GM21526 (cell line): ENCODE data around the gene TICRR.

Experiments used
- ATAC-seq: cut with Tn5 transposase; IDR thresholded peaks from one replicate; pipeline ENCODE4 v1.9.1; 2021; ENCODE audit warnings: moderate library complexity; ENCODE audit not compliant: unreplicated experiment, low FRiP score

TICRR gene

DNA sequence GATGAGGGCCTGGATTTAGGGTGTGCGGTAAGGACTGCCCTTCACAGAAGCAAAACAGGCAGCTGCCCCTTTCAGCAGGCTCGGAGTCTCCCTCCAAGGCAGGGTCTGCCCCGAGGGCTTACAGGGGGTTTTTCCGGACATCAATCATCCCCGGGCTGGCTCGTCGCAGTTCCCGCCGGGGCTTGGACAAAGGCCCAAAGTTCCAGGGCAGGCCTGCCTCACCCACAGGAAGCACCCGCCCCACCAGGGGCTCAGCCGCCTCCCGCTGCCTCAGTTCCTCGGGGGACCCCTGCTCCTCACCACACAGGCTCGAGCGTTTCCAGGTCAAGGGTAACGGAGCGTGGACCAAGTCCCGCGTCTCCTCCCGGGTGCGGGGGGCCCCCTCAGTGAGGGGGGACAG, 53.0 kb downstream of the TICRR start:
- ATAC-seq = no peak

- ATAC-seq = no peak
Observed at GRCh38 chr15:89628806-89629715, 53.8 kb downstream of the TICRR start.

DNA sequence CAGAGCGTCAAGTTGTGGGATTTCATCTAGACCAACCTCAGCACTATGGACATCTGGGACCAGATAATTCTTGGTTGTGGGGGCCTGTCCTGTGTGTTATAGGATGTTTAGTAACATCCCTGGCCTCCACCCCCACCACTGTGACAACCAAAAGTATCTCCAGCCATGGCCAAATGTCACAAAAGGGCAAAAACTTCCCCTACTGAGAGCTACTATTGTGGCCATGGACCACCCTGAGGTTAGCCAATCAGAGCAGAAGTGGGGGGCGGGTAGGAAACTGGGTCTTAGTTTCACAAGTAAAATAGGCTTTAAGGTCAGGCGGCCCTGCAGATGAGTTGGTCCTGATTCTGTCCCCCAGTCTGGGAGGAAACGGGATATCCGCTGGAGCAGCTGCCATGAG, 54.6 kb downstream of the TICRR start:
- no peak for ATAC-seq

DNA sequence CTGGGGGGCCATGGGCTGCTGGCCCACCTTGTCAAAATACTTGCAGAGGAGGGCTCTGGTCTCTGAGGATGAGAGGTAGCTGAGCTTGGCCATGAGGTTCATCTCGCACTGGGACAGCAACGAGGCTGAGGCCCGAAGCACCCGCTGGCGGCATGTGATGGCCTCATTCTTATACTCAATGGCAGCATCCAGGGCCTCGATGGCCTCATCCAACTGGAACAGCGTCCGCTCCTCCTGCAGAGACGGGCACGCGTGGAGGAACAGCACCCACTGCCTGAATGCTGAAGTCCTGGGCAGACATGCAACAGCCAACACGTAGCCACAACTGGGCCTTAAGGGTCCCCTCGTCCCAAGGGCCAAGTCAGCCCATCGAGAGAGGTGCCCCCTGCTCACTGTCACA, 55.0 kb downstream of the TICRR start:
- ATAC-seq = no peak

DNA sequence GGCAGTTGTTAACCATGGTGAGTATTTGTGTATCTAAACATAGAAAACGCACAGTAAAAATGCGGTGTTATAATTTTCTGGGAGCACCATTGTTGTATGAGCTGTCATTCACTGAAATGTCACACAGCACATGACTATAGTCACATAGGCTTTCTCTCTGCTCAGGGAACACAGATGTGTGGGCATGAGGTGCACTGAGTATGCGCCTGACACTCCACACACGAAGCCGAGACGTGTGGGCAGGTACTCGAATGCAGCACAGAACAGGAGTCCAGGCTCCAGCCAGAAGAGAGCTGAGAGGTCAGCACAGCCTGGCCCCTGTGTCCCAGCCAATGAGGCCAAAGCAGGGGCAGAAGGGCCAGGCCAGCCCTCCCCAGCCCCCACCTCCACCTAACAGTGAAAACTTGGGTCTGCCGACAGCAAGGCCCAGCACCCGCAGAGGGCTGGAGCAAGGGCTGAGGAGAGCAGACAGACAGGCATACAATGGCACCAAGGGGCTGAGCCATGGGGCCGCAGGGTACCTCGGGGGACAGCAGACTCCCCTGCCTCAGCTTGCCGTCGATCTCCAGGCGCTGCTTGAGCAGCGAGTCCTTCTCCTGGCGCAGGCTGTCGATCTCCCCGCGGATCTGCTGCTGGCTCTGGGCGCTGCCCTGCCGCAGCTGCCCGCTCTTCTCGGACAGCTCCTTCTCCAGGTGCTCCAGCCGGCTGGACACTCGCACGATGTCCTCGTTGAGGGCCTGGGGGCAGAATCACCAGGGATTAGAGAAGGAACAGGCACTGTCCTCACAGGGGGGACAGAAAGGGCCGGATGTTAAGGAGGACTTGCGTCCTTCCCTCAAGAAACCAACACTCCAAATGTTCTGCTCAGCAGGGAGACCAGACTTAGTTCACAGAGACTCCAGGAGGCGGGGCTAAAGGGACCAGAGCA, 56.0 kb downstream of the TICRR start:
- ATAC-seq = no peak

- ATAC-seq = no peak
Observed at GRCh38 chr15:89631902-89632264, 56.6 kb downstream of the TICRR start.

- ATAC-seq = no peak
Observed at GRCh38 chr15:89632563-89633430, 57.5 kb downstream of the TICRR start.

DNA sequence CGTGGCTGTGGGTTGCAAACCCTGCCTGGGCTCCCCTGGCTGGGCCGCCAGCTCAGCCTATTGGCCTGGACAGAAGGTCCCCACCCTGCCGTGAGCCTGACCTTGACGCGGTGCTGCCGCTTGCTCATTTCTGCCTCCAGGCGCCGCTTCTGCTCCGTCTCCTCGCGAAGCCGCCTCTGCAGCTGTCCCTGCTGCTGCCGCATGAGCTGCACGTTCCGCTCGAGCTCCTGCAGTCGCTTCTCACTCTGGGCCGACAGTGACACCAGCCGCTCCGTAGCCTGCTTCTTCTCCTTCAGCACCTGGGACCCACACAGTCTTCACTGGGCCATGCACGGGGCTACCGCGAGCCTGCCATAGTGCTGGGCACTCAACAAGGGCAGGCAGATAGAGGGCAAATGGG, 58.3 kb downstream of the TICRR start:
- ATAC-seq = no peak

DNA sequence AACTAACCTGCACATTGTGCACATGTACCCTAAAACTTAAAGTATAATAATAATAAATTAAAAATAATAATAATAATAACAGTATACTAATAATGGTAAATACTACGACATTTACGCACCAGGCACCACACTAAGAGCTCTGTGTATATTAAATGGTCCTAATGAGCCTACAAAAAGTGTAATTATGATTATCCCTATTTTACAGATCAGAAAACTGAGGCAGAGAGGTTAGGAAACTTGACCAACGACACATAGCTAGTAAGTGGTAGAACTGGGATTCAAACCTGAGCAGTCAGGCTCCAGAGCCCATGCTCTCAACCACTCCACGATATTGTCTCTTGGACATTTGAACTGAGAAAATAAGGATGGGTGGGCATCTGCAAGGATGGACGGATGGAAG, 65.0 kb downstream of the TICRR start:
- ATAC-seq = no peak

DNA sequence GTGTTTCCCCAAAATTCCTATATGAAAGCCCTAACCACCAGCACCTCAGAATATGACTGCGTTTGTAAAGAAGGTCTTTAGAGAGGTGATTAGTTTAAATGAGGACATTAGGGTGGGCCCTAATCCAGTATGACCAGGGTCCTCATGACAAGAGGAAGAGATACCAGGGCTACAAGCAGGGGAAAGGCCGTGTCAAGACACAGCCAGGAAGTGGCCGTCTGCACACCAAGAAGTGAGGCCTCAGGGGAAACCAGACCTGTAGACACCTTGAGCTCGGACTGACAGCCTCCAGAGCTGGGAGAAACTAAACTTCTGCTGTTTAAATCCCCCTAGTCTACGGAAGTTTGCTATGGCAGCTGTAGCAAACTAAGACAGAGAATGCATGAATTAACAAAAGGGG, 65.8 kb downstream of the TICRR start:
- no peak for ATAC-seq

GRCh38 chr15:89642106-89642505, 66.8 kb downstream of the TICRR start:
- ATAC-seq = no peak

DNA sequence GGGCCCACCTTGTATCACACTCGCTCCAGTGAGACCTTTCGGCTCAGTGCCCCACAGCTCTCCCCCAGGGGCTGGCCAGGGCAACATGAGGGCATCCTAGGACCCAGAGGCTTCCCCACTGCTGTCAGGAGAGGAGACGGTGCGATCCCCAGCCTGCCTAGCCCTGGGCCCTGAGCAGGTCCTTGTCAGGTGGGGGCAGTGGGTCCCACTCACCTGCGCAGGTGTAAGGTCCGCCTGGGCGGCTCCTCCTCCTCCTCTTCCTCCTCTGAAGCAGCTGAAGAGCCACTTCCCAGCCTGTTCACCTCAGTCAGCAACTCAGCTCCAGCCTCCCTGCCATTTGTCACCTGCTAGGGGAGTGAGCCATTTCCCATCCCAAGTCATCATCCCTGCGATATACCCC, 70.4 kb downstream of the TICRR start:
- no peak for ATAC-seq

GRCh38 chr15:89646416-89647141, 71.3 kb downstream of the TICRR start:
- no peak for ATAC-seq

- ATAC-seq = no peak
Observed at GRCh38 chr15:89647191-89647851, 72.1 kb downstream of the TICRR start.

DNA sequence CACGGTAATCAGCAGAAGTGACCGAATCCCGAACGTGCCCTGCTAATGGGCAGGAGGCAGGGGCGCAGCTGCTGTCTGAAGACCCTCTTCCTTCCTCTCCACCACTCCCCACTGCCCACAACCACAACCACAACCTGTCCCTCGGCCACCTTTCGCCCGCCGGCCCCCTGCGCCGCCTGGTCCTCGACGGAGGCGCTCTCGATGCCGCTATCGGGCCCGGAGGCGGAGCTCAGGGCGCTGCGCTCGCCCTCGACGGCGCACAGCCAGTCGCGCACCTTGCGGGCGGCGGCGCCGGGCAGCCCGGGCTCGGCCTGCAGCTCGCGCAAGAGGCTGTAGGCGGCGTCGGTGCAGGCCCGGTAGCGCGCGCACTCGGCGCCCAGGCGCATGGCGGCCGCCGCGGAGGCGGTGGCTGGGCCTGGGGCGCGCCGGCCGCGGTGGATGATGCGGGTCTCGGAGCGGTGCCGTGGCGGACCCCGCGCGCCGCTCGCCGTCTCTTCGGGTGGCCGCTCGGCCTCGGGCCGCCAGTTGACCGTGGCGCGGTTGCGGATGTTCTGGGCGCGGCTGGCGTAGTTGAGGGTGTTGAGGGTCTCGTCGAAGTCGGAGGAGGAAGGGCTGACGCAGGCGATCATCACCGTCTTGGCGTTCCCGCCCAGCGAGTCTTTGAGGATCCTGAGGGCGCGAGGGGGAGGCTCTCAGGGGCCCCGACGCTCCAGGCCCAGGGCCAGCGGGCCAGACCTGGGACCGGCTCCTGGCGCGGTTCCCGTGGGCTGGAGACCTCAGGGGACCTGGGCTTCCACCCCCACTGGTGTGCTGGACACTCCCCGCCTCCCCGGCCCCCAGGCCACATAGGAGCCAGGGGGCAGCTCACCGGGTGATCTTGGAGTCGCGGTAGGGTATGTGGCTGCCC, 73.1 kb downstream of the TICRR start:
- ATAC-seq = no peak

DNA sequence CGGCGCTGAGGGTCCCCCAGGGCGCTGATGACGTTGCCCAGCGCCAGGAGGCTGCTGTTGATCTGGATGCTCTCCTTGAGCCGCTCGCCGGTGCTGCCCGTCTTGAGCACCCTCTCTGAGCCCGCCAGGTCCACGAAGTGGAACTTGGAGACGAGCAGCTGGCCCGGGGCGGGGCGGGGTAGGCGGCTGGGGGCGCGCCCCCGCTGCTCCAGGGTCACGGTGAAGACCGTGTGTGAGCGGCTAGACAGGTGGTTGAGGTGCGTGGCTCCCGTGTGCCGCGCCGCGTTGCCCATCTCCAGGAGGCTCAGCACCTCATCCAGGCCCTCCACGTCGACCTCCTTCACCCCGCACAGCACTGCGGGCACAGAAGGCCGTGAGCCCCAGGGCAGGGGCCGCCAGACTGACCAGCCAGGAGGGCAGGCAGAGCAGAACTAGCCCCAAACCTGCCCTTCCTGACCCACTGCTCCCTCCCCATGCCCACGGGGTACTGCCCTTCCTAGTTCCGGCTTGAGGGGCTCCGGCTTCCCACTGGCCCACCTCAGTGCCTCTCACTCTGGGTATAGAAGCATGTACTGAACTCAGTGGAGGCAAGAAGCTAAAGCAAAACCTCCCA, 73.8 kb downstream of the TICRR start:
- ATAC-seq = no peak

GRCh38 chr15:89649716-89650115, 74.4 kb downstream of the TICRR start:
- ATAC-seq = no peak

DNA sequence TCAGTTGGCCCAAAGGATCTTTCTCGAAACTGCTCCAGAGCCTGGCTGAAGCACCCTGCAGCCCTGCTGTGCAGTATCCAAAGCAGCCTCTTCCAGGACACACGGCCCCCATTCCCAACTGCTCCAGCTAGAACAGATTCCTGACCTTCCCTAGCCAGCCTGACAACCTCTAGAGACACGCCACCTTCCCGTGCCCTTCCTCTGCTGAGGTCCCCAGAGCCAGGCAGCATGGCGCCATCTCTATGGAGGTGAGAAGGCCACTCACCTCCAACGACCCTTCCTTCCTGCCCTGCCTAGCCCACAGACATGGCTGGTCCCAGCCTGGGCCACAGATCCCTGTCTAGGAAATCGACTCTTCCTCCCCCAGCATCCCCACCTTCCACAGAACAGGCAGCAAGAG, 76.9 kb downstream of the TICRR start:
- no peak for ATAC-seq
